HG03159 (cell line): ENCODE data around the gene BICD2.

Experiments used
- ATAC-seq: cut with Tn5 transposase; IDR thresholded peaks from one replicate; pipeline ENCODE4 v1.9.1; 2021; ENCODE audit warnings: mild to moderate bottlenecking, moderate library complexity; ENCODE audit not compliant: unreplicated experiment

The BICD2 gene

GRCh38 chr9:92716557-92716956 is 48.1 kb downstream of the BICD2 start:
- peak; percentile 56 for ATAC-seq

DNA sequence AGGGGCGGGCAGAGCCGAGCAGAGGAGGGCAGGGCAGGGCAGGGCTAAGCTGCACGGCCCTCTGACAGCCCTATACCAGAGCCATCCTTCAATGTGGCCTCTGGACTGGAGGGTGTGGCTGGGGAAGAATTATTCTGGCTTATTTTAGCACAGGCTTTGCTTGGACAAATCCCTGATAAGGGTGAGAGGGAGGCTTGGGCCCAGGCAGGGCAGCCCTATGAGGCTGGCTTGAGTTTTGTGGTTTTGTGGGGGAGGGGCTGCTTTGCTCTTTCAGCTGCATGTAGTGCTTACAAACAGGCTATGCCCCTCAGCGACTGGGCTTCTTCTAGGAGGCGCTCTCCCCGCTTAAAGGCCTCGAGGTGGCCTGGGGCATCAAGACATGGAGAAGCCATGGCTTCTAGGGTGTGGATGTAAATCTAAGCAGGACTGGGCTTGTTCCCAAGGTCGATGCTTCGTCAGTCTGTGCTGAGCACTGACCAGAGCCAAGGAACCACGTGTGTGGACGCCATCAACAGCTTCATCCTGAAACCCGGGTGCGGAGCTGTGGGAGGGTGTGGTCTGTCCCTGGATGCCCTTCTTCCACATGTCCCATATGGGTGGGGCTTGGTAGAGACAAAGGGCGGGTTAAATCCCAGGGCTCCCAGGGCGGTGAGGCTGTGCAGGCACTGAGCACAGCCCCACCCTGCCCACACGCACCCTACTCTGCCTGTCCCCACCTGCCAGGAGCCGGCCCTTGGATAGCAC is 49.0 kb downstream of the BICD2 start:
- no peak for ATAC-seq

DNA sequence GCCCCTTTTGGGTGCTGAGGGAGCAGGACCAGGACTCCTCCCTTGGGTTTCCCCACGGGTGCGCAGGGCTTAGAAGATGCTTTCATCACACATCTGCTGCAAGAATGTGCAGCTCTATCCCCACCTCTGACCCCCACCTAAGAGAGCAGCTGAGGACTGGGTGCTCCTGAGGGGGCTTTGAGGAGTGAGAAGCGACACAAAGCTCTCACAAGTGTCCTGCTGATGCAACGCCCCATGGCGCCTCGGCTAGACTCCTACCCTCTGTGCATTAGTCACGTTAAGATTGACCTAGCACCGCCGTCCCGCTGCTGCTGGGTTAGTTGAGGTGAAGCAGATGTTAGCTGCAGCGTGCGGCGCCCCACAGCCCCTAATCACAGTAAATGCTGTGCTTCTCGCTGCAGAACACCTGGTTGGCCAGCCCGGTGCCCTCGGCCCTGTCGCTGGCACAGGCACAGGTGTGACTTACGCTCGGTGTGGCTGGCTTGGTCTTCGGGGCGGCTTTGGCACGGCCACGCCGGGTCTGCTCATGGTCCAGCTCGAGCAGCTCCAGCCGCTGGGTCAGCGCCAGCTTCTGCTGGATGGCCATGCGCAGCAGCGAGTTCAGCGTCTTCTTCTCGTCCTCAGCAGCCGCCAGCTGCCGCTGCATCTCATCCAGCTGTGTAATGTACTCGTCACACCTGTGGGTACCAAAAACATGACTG is 49.7 kb downstream of the BICD2 start:
- ATAC-seq, result no peak

GRCh38 chr9:92714016-92714415 is 50.6 kb downstream of the BICD2 start:
- ATAC-seq, result no peak

GRCh38 chr9:92713528-92713927 is 51.1 kb downstream of the BICD2 start:
- ATAC-seq, result no peak

GRCh38 chr9:92712767-92713166 is 51.9 kb downstream of the BICD2 start:
- ATAC-seq, result no peak

DNA sequence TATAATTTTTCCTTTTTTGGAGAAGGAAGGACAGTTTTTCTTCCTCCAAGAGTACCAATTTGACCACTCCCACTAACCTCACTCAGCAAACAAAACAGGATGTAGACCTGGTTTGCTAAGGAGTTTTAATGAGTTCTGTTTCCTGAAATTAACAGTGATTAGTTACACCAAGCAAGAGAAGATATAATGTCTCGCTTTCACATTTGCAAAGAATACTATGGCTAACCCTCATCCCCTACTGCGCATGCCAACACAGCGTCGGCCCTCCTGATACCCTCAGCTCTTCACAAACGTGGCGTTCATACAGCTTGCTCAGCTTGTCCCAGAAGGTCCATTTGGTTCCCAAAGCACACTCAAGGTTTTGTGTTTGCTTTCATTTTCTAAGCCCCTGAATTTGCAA is 52.8 kb downstream of the BICD2 start:
- ATAC-seq, result no peak

GRCh38 chr9:92711146-92711545 is 53.5 kb downstream of the BICD2 start:
- ATAC-seq, result no peak

DNA sequence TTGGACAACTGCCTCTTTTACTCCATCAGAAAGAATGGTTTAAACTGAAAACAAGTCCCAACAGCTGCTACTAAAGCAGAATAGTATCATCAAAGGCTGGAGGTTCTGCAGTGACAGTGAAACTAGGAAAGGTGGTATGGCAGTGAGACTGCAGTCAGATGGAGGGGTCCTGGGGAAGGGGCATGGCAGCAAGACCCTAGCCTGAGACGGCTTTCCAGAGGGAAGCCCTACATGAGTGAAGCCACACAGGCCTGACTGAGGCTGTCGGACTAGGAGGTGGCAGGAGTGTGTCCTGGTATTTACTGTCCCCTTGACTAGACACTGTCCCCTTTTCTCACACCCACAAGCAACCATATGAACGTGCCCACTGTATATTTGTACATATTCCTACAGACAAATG is 54.3 kb downstream of the BICD2 start:
- ATAC-seq, result no peak

- no peak for ATAC-seq
Measured at GRCh38 chr9:92709954-92710353, 54.7 kb downstream of the BICD2 start.

GRCh38 chr9:92709240-92709639 is 55.4 kb downstream of the BICD2 start:
- ATAC-seq, result no peak

GRCh38 chr9:92707530-92707929 is 57.1 kb downstream of the BICD2 start:
- no peak for ATAC-seq

GRCh38 chr9:92706218-92706940 is 58.3 kb downstream of the BICD2 start:
- ATAC-seq, result no peak

- ATAC-seq, result no peak
Measured at GRCh38 chr9:92704528-92704927, 60.1 kb downstream of the BICD2 start.

- ATAC-seq, result no peak
Measured at GRCh38 chr9:92696619-92697018, 68.0 kb downstream of the BICD2 start.

- no peak for ATAC-seq
Measured at GRCh38 chr9:92686954-92687353, 77.7 kb downstream of the BICD2 start.

DNA sequence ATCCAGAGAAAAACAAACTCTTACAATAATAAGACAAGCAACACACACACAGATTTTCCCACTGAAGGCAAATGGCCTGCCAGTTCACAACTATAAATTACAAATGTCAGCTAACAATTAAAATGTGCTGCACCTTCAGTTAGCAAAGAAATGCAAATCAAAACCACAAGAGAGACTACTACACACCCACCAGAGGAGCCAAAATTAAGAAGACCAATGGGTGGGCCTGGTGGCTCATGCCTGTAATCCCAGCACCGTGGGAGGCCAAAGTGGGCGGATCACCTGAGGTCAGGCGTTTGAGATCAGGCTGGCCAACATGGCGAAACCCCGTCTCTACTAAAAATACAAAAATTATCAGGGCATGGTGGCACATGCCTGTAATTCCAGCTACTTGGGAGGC is 79.6 kb downstream of the BICD2 start:
- ATAC-seq, result no peak

- ATAC-seq, result no peak
Measured at GRCh38 chr9:92682269-92682668, 82.4 kb downstream of the BICD2 start.

DNA sequence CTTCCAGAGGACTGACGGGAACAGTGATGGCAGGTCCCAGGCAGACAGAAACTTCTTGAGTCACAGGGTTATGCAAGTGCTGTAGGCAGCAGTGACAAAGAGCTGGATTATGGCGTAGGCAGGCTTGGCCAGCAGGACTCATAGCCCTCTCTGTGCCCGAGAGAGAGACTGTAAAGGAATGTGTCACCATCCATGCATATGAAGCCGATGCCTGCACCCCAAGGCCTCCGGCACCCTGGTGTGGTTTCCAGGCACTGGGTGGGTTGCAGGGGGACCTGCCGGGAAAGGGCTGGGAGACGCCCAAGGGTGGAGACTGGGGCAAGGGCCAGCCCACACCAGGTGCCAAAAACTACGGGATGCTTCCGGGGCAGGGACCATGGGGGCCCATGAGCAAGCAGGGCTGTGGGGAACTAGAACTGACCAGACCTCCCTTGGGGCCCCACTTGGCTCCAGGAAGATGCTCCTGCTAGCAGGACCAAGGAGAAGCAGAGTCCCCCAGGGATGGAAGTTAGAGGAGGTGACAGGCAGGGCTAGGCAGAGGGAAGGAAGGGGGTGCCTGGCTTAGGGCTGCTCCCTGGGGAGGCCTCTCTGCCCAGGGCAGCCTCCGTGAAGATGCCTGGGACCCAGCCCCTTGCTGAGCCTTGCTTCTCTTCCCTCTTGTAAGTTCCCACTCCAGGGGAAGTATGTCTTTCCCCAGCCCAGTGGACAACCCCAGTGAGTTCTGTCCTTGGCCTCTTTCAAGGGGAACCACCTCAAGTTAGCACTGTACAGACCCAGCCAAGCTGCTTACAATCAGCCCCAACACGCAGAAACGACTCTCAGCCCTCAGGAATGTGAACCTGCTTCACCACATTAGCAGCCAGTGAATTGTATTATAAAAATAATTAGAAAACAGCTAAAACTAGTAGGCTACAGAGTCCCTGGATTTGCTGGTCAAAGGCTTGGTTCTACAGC is 84.2 kb downstream of the BICD2 start:
- ATAC-seq, result no peak

- ATAC-seq, result no peak
Measured at GRCh38 chr9:92679413-92680165, 85.0 kb downstream of the BICD2 start.
